ENCODE data around the gene ADCY3. TPM values are rescaled to one million over a fixed set of nuclear protein-coding genes. Genes with fewer than 3 reads are reported as not detected.

ADCY3 gene
- total and polyA plus RNA-seq, 10 of the 15 experiments (the other 5 are each of a cell fraction or from before 2014, with no cell fraction given): 2.8 to 102 (median 50.4) TPM

GRCh38 chr2:24842081-24843050 is 77.7 kb downstream of the ADCY3 start:
- TF ChIP-seq ZNF24 (IDR thresholded peaks at IDR 0.05) (no peak), ZBED1 (IDR thresholded peaks at IDR 0.05; ENCODE audit: borderline replicate concordance) (no peak)

GRCh38 chr2:24840962-24841945 is 78.8 kb downstream of the ADCY3 start:
- FAIRE-seq (no peak), DNase-seq (ENCODE audit: low read depth, low spot score) (no peak), ATAC-seq (no peak)
- CTCF ChIA-PET: no interaction called here
- intact Hi-C loops (cut with micrococcal nuclease; ENCODE audit: unreplicated experiment): no loop called here
- POLR2A ChIA-PET: interaction anchor here (0.5 kb wide), 1 partner anchor 701 kb away, joined by 3 read pairs; no protein-coding TSS in a partner anchor
- Histone ChIP-seq H3K36me3 (ENCODE audit: control insufficient read depth in 2 of 2, insufficient read depth in 2 of 2, low read length in 1 of 2) (peaks cover 6 to 23% of the 10 kb centered on the region in 2 experiments; a peak in 3 of 4 replicates), H3K79me2 (ENCODE audit: control insufficient read depth, insufficient read depth, low read length) (no peaks in the 10 kb centered on the region), H3K27ac (ENCODE audit: control insufficient read depth, insufficient read depth) (no peak overlapping the region), H3K4me3 (no peak overlapping the region), H3K4me1 (ENCODE audit: control insufficient read depth, insufficient read depth, low read length) (no peaks in the 10 kb centered on the region), H4K20me1 (ENCODE audit: control insufficient read depth, insufficient read depth) (no peaks in the 10 kb centered on the region), H3K4me2 (ENCODE audit: control insufficient read depth, insufficient read depth) (no peak overlapping the region), H3K9ac (ENCODE audit: control insufficient read depth, insufficient read depth, low read length) (no peak overlapping the region), H3K9me3 (replicated peaks; ENCODE audit: control insufficient read depth, insufficient read depth, low read length) (peaks cover 2% of the 10 kb centered on the region; the same call in 1 of the 3 replicates), H3K27me3 (replicated peaks in 1 of 2; ENCODE audit: control insufficient read depth in 2 of 2, insufficient read depth in 2 of 2, low read length in 1 of 2) (no peaks in the 10 kb centered on the region), H2AFZ (ENCODE audit: control insufficient read depth, low read depth, low read length) (no peak overlapping the region)
- SMC1A ChIA-PET (ENCODE audit: uncharacterized antibody, unreplicated experiment): no interaction called here
- WGBS (ENCODE audit: insufficient coverage, insufficient replicate concordance, low lambda C conversion rate, missing lambda C conversion rate): 92% methylated on average over 25 of the region's 26 CpGs
- BruUV-seq (replicated peaks): no TSS peak
- RAD21 ChIA-PET (ENCODE audit: unreplicated experiment): no interaction called here
- in situ Hi-C loops (cut with MboI): no loop called here
- TF ChIP-seq CEBPZ (IDR thresholded peaks at IDR 0.05; ENCODE audit: low read depth, low read length) (no peak), NR2F1 (conservative IDR thresholded peaks at IDR 0.05) (no peak), CBX5 (IDR thresholded peaks at IDR 0.05; ENCODE audit: low read depth) (no peak), POLR2A (IDR thresholded peaks at IDR 0.05; ENCODE audit: low read depth, low read length) (0 out of 2 replicates have a peak, but pooled peaks have one; percentile 4), ATF3 (IDR thresholded peaks at IDR 0.05; ENCODE audit: borderline replicate concordance, extremely low read depth, low read depth, low read length) (no peak), SP1 (IDR thresholded peaks at IDR 0.05; ENCODE audit: low read depth, low read length) (no peak), YY1 (IDR thresholded peaks at IDR 0.05; ENCODE audit: low read depth, low read length) (no peak)

More at GRCh38 chr2:24842081-24843050, 77.7 kb downstream of the ADCY3 start:
- ChIA-PET SMC1A (ENCODE audit: uncharacterized antibody, unreplicated experiment) (no interaction called here), POLR2A (no interaction called here), CTCF (interaction anchor here (0.9 kb wide), 1 partner anchor 15 kb away, joined by 3 read pairs; no protein-coding TSS in a partner anchor), RAD21 (ENCODE audit: unreplicated experiment) (no interaction called here)
- Histone ChIP-seq H3K36me3 (ENCODE audit: control insufficient read depth in 2 of 2, insufficient read depth in 2 of 2, low read length in 1 of 2) (peaks cover 0 to 22% of the 10 kb centered on the region in 2 experiments; a peak in 3 of 4 replicates), H3K4me1 (ENCODE audit: control insufficient read depth, insufficient read depth, low read length) (no peaks in the 10 kb centered on the region), H3K9ac (ENCODE audit: control insufficient read depth, insufficient read depth, low read length) (no peak overlapping the region), H3K79me2 (ENCODE audit: control insufficient read depth, insufficient read depth, low read length) (no peaks in the 10 kb centered on the region; the same call in 1 of the 2 replicates), H3K4me2 (ENCODE audit: control insufficient read depth, insufficient read depth) (no peak overlapping the region), H4K20me1 (ENCODE audit: control insufficient read depth, insufficient read depth) (no peaks in the 10 kb centered on the region), H3K27me3 (replicated peaks in 1 of 2; ENCODE audit: control insufficient read depth in 2 of 2, insufficient read depth in 2 of 2, low read length in 1 of 2) (no peaks in the 10 kb centered on the region), H3K9me3 (replicated peaks; ENCODE audit: control insufficient read depth, insufficient read depth, low read length) (peaks cover 9% of the 10 kb centered on the region; the same call in 2 of the 3 replicates), H3K4me3 (no peak overlapping the region), H3K27ac (ENCODE audit: control insufficient read depth, insufficient read depth) (no peak overlapping the region), H2AFZ (ENCODE audit: control insufficient read depth, low read depth, low read length) (no peak overlapping the region)
- FAIRE-seq (no peak), DNase-seq (ENCODE audit: low read depth, low spot score) (no peak), ATAC-seq (no peak)
- BruUV-seq (replicated peaks): no TSS peak
- in situ Hi-C loops (cut with MboI): no loop called here
- intact Hi-C loops (cut with micrococcal nuclease; ENCODE audit: unreplicated experiment): no loop called here
- WGBS (ENCODE audit: insufficient coverage, insufficient replicate concordance, low lambda C conversion rate, missing lambda C conversion rate): 95% methylated on average over 39 of the region's 39 CpGs
